Hematopoietic multipotent progenitor cell treated with erythropoietin and hydrocortisone succinate and interleukin-3 and kit ligand, for 6 days (in vitro differentiated cells): ENCODE results near the gene TCIRG1.
A peak's percentile ranks its signal among the peaks of the same experiment; 100 is the strongest.

ENCODE experiments used
- DNase-seq: peaks from one replicate; pipeline ENCODE4 v3.0.0-alpha.2; 2015

Gene TCIRG1

GRCh38 chr11:68051191-68052136 lies 12.6 kb downstream of the TCIRG1 start:
- no peak for DNase-seq

GRCh38 chr11:68052137-68052873 lies 13.5 kb downstream of the TCIRG1 start:
- DNase-seq, result no peak

- DNase-seq, result no peak
These were observed 14.3 kb downstream of the TCIRG1 start for GRCh38 chr11:68053117-68053516.

- DNase-seq, result no peak
These were observed 15.4 kb downstream of the TCIRG1 start for GRCh38 chr11:68053981-68054812.

- no peak for DNase-seq
These were observed 17.8 kb downstream of the TCIRG1 start for GRCh38 chr11:68056317-68057285.

- DNase-seq, result no peak
These were observed 19.0 kb downstream of the TCIRG1 start for GRCh38 chr11:68057807-68058206.

- DNase-seq, result no peak
These were observed 22.7 kb downstream of the TCIRG1 start for GRCh38 chr11:68061508-68061907.

GRCh38 chr11:68064926-68065325 lies 26.1 kb downstream of the TCIRG1 start:
- DNase-seq, result no peak

- DNase-seq, result no peak
These were observed 27.0 kb downstream of the TCIRG1 start for GRCh38 chr11:68065841-68066240.

- no peak for DNase-seq
These were observed 27.9 kb downstream of the TCIRG1 start for GRCh38 chr11:68066742-68067141.

GRCh38 chr11:68067991-68068390 lies 29.2 kb downstream of the TCIRG1 start:
- DNase-seq, result no peak

- DNase-seq, result no peak
These were observed 32.6 kb downstream of the TCIRG1 start for GRCh38 chr11:68071281-68072048.

- DNase-seq, result no peak
These were observed 35.9 kb downstream of the TCIRG1 start for GRCh38 chr11:68074584-68075352.

- DNase-seq, result peak; percentile 39
These were observed 37.7 kb downstream of the TCIRG1 start for GRCh38 chr11:68076371-68077042.

- DNase-seq, result no peak
These were observed 39.1 kb downstream of the TCIRG1 start for GRCh38 chr11:68077617-68078582.

- DNase-seq, result no peak
These were observed 42.0 kb downstream of the TCIRG1 start for GRCh38 chr11:68080860-68081259.

GRCh38 chr11:68081691-68082090 lies 42.9 kb downstream of the TCIRG1 start:
- DNase-seq, result no peak

- no peak for DNase-seq
These were observed 43.7 kb downstream of the TCIRG1 start for GRCh38 chr11:68082481-68082880.
